Peyer's patch (tissue), 4 donors: ENCODE measurements around the gene HIPK4. TPM values are rescaled to one million over a fixed set of nuclear protein-coding genes. Genes with fewer than 3 reads are reported as not detected.

Experiments used
- DNase-seq, 3 donors: peaks; one replicate each; pipeline ENCODE4 v3.0.0-alpha.2; 2017 to 2019
- H3K27ac ChIP-seq, 4 donors: fragments of 200-600 bp; sonication (generic); one replicate each; pipeline ENCODE4 v1.5.1; 2016 to 2019
- H3K27me3 ChIP-seq, 2 donors: fragments of 200-600 bp; sonication (generic); one replicate each; pipeline ENCODE4 v1.5.1; 2019
- H3K36me3 ChIP-seq, 3 donors: fragments of 200-600 bp; sonication (generic); one replicate each; pipeline ENCODE4 v1.5.1; 2016 to 2019
- H3K4me1 ChIP-seq, 4 donors: fragments of 200-600 bp; sonication (generic); one replicate each; pipeline ENCODE4 v1.5.1; 2016 to 2019
- H3K4me3 ChIP-seq, 4 donors: fragments of 200-600 bp; sonication (generic); 1 replicate in 3 of 4; 2 replicates in 1 of 4; pipeline ENCODE4 v1.5.1; 2016 to 2019; ENCODE audit warnings: mild to moderate bottlenecking in 1 of 4
- H3K9me3 ChIP-seq, 4 donors: fragments of 200-600 bp; sonication (generic); one replicate each; pipeline ENCODE4 v1.5.1; 2016 to 2019; ENCODE audit warnings: mild to moderate bottlenecking in 1 of 4
- POLR2A ChIP-seq, 2 donors: fragments of 450-650 bp; IDR thresholded peaks; one replicate each; pipeline ENCODE4 v1.5.1; 2017; ENCODE audit warnings: antibody characterized with exemption in 2 of 2, mild to moderate bottlenecking in 2 of 2, moderate library complexity in 2 of 2
- total RNA-seq, 4 donors: library from RNA; depleted of rRNA; stranded (reverse); fragments of >200 nt; gene quantifications; one replicate each; pipeline ENCODE4 v1.1.0, GENCODE V29; 2016
- TF ChIP-seq, protein P1 (sequence below), 6 experiments: fragments of 450-650 bp in 4 of 6; fragments of 200-600 bp in 2 of 6; sonication (generic) in 1 of 6; IDR thresholded peaks; one replicate each; pipeline ENCODE4 v1.5.1; 2017 to 2019; ENCODE audit warnings: antibody characterized with exemption in 6 of 6, mild to moderate bottlenecking in 3 of 6, moderate library complexity in 1 of 6

The HIPK4 gene
- total RNA-seq, 4 donors from 2014 or later: not detected

DNA sequence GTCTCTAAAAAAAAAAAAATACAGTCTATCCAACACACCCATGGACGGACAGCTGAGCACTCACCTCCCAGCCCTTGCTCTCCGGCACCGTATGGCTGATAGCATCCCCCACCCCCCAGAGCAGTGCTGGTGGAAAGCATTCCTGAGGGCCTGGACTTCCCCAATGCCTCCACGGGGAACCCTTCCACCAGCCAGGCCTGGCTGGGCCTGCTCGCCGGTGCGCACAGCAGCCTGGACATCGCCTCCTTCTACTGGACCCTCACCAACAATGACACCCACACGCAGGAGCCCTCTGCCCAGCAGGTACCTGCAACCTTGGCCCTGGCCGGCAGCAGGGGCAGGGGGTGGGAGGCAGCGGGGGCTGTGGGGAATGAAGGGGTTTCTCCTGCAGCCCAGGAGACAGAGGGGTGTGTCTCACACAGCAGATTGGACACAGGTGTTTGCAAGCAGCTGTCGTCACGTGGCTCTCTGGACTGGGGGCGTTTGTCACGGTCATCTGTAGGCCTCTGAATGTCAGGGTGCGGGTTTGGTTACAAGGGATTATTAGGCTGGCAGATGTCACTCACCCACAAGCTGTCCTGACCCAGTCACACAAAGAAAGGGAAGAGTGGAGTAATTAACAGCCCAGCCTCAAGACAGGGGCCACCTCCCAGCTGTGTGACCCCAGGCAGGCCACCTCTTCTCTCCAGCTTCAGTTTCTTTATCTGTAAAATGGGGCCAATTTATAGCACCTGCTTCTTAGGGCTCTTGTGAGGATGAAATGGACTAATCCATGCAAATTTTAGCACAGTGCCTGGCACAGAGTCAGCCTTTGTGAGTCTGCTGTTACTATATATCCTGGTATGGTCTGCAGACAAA, 22.2 kb downstream of the HIPK4 start:
- no peak overlapping the region for H3K4me3 ChIP-seq
- DNase-seq: no peak
- H3K27ac ChIP-seq: no peak overlapping the region
- peaks cover 0 to 4% (median 2%) of the 10 kb centered on the region in 4 donors for H3K4me1 ChIP-seq
- H3K36me3 ChIP-seq: peaks cover 0 to 45% (median 0%) of the 10 kb centered on the region in 3 donors
- H3K27me3 ChIP-seq: no peaks in the 10 kb centered on the region
- no peak for TF ChIP-seq POLR2A (IDR thresholded peaks at IDR 0.05)
- TF ChIP-seq, protein P1, sequence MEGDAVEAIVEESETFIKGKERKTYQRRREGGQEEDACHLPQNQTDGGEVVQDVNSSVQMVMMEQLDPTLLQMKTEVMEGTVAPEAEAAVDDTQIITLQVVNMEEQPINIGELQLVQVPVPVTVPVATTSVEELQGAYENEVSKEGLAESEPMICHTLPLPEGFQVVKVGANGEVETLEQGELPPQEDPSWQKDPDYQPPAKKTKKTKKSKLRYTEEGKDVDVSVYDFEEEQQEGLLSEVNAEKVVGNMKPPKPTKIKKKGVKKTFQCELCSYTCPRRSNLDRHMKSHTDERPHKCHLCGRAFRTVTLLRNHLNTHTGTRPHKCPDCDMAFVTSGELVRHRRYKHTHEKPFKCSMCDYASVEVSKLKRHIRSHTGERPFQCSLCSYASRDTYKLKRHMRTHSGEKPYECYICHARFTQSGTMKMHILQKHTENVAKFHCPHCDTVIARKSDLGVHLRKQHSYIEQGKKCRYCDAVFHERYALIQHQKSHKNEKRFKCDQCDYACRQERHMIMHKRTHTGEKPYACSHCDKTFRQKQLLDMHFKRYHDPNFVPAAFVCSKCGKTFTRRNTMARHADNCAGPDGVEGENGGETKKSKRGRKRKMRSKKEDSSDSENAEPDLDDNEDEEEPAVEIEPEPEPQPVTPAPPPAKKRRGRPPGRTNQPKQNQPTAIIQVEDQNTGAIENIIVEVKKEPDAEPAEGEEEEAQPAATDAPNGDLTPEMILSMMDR (IDR thresholded peaks at IDR 0.05): no peak
- no peaks in the 10 kb centered on the region for H3K9me3 ChIP-seq

GRCh38 chr19:40366697-40367561, 23.1 kb downstream of the HIPK4 start:
- Histone ChIP-seq H3K4me3 (peak overlapping the region in 1 of 4 donors; percentile 39), H3K36me3 (peaks cover 0 to 36% (median 0%) of the 10 kb centered on the region in 3 donors), H3K4me1 (peaks cover 0 to 4% (median 2%) of the 10 kb centered on the region in 4 donors), H3K27me3 (no peaks in the 10 kb centered on the region), H3K9me3 (no peaks in the 10 kb centered on the region), H3K27ac (no peak overlapping the region)
- no peak for TF ChIP-seq POLR2A (IDR thresholded peaks at IDR 0.05)
- TF ChIP-seq, protein P1 (IDR thresholded peaks at IDR 0.05): no peak
- DNase-seq: no peak

DNA sequence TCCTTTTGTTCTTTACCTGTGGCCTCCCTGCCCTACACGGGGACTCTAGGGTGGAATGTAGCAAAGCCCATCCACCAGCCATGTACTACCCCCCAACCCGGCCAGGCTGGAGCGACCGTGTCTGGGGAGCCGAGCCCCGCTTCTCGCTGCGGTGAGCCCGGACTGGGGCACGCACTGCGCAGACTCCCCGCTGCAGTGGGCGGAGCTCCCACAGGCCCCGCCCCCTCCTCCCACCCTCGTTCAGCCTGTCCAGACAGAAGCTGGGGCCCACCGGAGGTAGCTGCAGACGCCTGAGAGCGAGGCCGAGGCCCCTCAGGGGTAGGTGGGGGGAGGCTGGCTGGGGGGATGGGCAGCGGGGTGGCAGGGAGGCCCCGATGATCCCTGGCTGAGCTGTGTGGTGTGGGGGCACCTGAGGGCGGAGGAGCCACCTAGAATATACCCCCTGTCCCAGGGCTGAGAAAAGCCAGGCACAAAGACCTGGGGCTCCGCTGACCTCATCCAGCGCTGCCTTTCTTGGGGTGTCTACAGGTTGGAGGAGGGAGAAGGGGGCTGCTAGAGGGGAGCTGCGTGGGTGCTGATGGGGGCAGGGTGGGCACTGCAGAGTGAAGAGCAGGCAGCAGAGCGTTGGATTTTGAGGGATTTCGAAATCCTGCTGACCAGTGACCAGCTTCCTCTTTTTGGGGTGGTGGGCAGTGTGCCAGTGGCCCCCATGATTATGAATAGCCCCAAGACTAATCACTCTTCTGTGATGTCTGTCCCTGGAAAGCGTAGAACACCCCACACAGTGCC, 24.2 kb downstream of the HIPK4 start:
- TF ChIP-seq, protein P1 (IDR thresholded peaks at IDR 0.05): no peak
- TF ChIP-seq POLR2A (IDR thresholded peaks at IDR 0.05): no peak
- H3K4me1 ChIP-seq: peaks cover 0 to 4% (median 2%) of the 10 kb centered on the region in 4 donors
- no peaks in the 10 kb centered on the region for H3K9me3 ChIP-seq
- peak in 2 of 3 donors; percentile 60 to 72 for DNase-seq
- H3K27me3 ChIP-seq: no peaks in the 10 kb centered on the region
- peak overlapping the region in 3 of 4 donors; percentile 12 to 39 (median 34) for H3K4me3 ChIP-seq
- H3K27ac ChIP-seq: peak overlapping the region in 1 of 4 donors; percentile 32
- H3K36me3 ChIP-seq: peaks cover 0 to 31% (median 0%) of the 10 kb centered on the region in 3 donors

DNA sequence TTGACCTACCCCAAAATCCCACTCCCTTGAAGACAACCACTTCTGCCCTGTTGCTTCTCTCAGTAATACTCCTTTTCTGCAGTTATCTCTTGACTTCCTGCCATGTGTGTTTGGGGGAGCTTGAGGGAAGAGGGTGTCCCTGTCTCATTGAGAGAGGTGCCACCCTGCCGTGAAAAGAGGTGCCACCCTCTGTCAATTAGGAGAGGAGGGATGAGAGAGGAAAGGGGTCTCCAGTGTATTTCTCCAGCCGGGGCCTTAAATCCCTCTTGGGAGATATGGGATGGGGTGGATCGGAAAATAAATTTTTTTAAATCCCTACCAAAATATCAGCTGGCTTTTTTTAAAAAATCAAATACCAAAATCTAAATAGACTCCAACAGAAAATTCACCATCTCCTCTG, 25.0 kb downstream of the HIPK4 start:
- TF ChIP-seq, protein P1 (IDR thresholded peaks at IDR 0.05): no peak
- TF ChIP-seq POLR2A (IDR thresholded peaks at IDR 0.05): no peak
- Histone ChIP-seq H3K9me3 (no peaks in the 10 kb centered on the region), H3K27ac (no peak overlapping the region), H3K36me3 (peaks cover 0 to 26% (median 0%) of the 10 kb centered on the region in 3 donors), H3K4me3 (no peak overlapping the region), H3K27me3 (no peaks in the 10 kb centered on the region), H3K4me1 (peaks cover 0 to 4% (median 2%) of the 10 kb centered on the region in 4 donors)
- DNase-seq: no peak

DNA sequence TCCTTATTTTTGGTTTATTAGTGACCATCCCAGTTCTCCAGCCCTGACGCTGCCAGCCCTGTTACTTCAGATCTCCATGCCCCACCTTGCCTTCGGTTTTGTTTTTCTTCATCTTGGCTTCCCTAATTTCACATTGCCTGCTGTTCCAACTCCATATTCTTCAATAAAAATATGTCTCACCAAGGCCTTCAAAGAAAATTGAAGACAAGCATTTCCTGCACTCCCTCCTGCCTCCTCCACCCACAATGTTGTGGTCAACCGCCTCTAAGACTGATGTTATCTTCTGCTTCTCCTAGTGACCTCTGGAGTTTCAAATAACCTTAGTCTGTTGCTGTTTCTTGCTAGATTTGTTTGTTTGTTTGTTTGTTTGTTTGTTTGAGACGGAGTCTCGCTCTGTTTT, 26.9 kb downstream of the HIPK4 start:
- no peak for DNase-seq
- peaks cover 0 to 20% (median 0%) of the 10 kb centered on the region in 3 donors for H3K36me3 ChIP-seq
- no peaks in the 10 kb centered on the region for H3K9me3 ChIP-seq
- H3K27ac ChIP-seq: no peak overlapping the region
- H3K4me3 ChIP-seq: no peak overlapping the region
- H3K4me1 ChIP-seq: peaks cover 0 to 8% (median 2%) of the 10 kb centered on the region in 4 donors
- no peak for TF ChIP-seq POLR2A (IDR thresholded peaks at IDR 0.05)
- TF ChIP-seq, protein P1 (IDR thresholded peaks at IDR 0.05): no peak
- H3K27me3 ChIP-seq: no peaks in the 10 kb centered on the region
